Pulmonary artery endothelial cell (primary cell): ENCODE data around the gene TAS2R9. TPM values are rescaled to one million over a fixed set of nuclear protein-coding genes. Genes with fewer than 3 reads are reported as not detected.
"Not testable (repeated sequence)": the region's sequence is repeated elsewhere in the genome, so short reads cannot be mapped to it uniquely, and the experiment has no call there.

ENCODE experiments used
- DNase-seq: peaks from one replicate; pipeline ENCODE4 v3.0.0-alpha.2; 2011; ENCODE audit warnings: low read depth, low spot score
- total RNA-seq: library from RNA; depleted of rRNA; stranded (reverse); fragments of >200 nt; gene quantifications from 2 replicates; pipeline ENCODE4 v1.2.3, GENCODE V29; 2014

TAS2R9 gene, protein sequence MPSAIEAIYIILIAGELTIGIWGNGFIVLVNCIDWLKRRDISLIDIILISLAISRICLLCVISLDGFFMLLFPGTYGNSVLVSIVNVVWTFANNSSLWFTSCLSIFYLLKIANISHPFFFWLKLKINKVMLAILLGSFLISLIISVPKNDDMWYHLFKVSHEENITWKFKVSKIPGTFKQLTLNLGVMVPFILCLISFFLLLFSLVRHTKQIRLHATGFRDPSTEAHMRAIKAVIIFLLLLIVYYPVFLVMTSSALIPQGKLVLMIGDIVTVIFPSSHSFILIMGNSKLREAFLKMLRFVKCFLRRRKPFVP
- total RNA-seq = not detected in 2 replicates

DNA sequence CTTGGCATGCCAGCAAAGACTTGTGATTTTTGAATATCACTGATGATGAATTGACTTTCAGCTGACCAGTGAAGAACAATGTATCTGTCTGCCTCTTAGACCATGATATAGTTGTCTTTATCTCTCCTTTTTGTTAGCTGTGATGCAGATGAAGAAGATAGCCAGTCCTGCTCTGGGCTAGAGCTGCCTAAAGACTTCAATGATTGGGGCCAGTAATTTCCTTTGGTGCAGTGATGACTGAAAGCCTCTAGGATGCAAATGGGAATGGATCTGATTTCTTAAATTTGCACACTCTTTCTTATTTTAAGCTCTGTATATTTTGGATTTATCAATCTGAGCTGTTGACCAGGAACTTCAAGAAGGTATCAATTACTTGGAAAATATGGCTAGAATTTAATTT, at the start of gene TAS2R9:
TSS of gene TAS2R9 (minus strand) at position 101 of the 400 bp plus-strand sequence. CDS start at position 8, 93 bp downstream.
- DNase-seq = no peak

DNA sequence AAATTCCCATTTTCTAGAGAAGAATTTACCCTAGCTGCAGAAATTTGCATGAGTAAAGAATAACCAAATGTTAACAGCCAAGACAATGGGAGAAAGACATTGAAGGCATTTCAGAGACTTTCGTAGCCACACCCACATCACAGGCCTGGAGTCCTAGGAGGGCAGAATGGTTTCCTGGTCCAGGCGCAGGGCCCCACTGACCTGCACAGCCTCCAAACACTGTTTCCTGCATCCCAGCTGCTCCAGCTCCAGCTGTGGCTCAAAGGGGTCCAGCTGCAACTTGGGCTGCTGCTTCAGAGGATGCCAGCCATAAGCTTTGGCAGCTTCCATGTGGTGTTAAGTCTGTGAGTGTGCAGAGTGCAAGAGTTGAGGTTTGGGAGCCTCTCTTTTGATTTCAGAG, 45.8 kb upstream of the TAS2R9 start:
- DNase-seq = no peak

DNA sequence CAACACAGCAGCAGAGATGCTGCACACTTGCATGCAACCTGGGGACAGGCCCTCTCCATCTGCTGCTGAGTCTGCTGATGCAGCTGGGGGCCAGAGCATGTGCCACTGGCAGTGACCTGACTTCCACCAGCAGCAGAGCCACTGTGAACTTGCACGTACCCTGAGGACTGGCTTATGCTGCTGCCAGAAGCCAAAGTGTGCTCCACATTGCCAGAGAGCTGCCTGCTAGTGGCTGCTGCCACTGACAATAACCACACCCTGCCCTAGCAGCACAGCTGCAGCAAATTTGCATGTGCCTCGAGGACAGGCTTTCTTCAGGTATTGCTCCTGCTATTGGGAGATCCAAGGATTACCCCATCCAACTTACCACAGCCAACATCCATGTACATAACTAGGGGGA, 43.8 kb upstream of the TAS2R9 start:
- no peak for DNase-seq

DNA sequence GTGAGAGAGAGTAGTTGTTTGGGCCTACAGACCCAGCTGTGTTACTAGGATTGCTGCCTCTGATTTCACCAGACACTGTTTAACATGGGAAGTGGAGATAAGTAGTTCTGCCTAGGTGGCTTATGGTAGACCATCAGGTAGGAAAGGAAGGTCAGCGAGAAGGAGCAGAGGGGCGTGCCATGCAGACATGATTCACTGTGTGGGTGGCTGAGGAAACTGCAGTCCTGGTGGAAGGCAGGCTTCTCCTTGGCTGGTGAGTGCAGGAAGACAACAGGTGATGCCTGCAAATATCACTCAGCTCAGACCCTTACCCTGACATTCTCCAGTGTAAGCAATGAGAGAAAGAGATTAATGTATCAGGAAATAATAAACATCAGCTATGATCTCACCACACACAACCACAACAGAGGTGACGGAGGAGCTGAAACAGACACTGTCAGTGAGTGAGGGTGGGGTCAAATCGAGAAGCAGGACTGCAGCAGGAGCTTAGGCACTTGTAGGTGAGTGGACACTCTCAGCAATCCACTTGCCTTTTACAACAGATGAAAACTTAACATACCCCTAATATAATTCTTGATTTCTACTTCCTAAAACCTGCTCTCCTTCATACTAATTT, 41.4 kb upstream of the TAS2R9 start:
- no peak for DNase-seq

DNA sequence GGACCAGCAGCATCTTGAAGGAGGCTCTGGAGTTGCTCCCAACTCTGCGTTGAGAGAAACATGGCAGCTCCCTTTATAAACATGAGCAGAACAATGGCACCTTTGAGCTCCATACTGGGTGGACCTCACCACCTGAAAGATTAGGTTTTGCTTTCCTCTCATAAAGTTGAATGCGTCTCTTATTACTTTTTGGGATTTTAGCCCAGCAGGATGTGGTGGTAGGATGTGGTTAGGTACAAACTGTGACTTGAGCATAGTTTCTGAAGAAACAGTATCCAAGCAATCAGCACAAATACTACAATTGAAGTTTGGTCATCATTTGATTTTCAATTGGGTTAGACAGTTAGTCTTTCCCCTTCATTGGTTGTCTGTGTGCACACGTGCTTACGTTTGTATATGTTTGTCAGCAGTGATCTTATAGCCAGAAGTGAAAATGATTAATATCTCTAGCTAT, 39.5 kb upstream of the TAS2R9 start, which contains the start of gene PRR4:
TSS of gene PRR4 (minus strand) at position 51 of the 454 bp plus-strand sequence. CDS start at position 13, 38 bp downstream.
- no peak for DNase-seq

DNA sequence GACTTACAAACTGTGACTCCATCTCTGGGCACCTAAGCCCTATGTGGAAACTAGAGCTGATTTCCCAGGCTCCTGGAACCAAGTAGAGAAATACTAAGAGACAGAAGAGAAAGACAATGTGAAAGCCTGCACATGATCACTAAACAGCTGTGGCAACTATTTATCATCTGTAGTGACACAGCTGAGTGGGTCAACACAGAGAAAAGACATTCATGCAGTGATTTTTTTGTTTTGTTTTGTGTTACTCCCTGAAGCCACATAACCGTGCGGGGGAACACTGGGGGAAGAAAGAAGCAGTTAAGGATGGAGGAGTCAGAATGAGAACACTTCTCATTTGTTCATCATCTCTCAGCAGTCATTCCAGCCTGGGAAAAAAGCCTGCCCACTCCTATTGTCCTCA, 37.8 kb upstream of the TAS2R9 start:
- DNase-seq = no peak

DNA sequence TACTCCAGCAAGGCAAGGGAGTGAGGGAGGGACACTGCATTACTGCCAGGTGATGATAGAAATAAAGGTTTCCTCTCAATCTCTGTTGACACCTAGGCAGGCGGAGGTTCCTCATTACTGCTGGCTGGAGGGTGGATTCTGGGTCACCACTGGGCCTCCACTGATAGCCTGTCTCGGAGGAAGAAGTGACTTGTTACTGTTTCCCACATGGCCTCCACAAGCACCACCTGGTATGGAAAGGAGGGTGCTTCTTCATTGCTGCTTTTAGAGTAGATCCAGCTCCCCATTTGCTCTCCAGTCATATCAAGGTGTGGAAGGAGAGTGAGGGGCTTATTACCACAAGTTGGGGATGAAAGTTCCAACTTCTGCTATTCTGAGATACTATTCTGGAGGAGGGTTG, 32.9 kb upstream of the TAS2R9 start:
- DNase-seq = no peak

DNA sequence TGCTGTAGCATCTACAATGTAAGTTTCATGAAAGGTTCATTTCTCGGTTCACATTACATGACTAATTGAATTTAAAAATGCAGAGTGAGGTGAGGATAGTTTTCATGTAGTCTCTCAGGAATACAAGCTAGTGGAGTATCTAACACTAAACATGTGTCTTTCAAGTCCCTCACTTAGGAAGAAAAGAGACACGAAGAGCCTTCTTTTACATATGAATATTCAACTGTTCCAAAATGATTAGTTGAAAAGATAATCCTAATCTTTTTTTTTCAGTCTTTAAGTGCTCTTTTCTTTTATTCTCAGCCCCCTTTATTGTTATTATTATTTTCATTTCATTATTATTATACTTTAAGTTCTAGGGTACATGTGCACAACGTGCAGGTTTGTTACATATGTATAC, 28.5 kb upstream of the TAS2R9 start:
- DNase-seq = no peak

DNA sequence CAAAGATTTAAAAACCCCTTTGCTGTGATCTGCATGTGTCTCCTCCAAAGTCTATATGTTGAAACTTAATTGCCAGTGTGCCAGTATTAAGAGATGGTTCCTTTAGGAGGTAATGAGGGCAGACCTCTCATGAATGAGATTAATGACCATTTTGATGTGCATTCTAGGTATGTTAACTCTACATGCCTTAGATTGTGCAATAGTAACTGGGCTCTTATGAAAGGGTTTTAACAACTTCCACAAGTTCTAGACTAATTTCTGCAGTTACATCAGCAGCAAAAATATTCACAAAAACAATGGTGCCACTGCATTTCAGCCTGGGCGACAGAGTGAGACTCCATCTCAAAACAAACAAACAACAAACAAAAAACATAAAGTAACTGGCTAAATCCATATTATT, 20.0 kb upstream of the TAS2R9 start:
- no peak for DNase-seq

DNA sequence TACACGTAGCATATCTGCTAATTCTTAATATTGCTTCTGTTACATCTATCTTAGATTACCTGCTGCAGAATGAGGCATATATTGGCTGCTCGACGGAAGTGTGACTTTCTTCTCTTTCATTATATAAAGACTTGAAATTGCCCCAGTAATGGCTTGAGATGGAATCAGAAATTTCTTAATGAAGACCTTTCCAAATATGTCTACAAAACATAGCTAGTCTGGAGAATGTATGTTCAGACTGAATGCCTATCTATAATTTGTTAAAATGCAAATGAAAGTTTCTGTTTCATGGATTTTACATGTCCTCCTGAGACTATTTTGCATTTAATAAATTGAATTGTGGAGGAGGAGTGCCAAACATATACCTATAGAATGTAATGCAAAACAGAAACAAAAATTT, 16.3 kb upstream of the TAS2R9 start, which contains the start of gene TAS2R10:
TSS of gene TAS2R10 (minus strand) at position 101 of the 400 bp plus-strand sequence. CDS start at position 12, 89 bp downstream.
- DNase-seq = no peak

DNA sequence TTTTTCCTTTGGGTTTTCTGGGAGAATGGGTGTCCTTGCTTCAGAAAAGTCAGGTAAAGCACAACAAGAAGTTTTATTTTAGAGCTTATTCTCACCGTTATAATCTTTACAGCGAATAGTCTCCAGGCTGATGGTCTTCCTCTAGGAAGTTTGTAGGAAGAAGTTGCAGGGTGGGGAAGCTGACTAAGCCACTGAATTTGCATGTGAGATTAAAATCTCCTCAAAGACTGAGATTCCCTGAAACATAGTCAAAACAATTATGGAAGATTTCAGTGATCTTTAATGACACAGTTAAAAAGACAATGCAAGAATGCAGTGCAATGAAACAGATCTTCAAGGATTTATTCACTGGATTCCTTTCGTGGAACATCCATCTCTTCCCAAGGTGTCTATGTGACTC, 15.0 kb upstream of the TAS2R9 start:
- DNase-seq = no peak

DNA sequence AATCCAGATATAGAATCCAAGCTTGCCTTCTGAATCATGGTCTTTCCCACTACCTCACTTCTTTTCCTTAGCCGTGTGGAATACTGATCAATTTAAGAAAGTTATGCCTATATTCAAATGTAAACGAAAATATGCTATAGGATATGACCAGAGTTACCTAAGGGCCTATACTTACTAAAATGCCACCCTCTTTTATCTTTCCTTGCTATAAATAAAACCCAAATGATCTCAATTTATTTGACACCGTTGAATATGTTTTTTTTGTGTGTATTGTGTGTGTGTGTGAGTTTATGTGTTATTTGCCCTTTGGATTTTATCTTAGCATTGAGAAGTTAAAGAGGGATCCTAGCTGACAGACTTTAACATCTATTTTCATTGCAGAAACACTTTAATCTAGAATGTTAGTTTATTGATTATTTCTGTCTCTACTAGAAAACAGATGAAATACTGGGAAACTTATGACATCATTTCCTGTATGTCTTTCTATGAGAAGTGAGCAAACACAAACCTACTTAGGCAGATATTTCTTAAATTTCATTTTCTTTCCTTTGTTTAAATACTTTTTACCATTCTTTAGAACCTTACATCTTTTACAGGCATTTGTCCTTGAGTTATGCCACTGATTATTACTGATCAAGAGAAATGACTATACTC, 2.0 kb upstream of the TAS2R9 start:
- DNase-seq = no peak

DNA sequence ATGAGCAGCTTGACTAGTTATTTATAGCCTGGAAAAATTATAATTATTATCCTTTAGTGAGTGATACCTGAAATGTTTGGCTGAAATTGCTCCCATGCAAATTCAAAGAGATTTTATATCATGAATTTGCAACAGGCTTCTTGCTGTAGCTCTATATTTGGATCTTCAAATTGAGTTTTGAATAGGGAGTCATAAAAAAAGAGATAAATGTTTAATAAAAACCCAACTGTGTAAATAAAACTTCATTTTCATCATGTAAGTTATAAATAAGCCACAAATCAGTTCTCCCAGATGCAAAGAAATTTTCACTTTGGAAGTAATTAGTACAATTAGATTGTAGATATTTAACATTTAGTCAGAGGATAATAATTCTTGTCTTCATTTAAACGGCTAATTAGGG, 2.8 kb downstream of the TAS2R9 start, which contains the start of gene TAS2R8:
TSS of gene TAS2R8 (minus strand) at position 101 of the 400 bp plus-strand sequence. CDS start 306 bp downstream, outside the sequence.
- no peak for DNase-seq

DNA sequence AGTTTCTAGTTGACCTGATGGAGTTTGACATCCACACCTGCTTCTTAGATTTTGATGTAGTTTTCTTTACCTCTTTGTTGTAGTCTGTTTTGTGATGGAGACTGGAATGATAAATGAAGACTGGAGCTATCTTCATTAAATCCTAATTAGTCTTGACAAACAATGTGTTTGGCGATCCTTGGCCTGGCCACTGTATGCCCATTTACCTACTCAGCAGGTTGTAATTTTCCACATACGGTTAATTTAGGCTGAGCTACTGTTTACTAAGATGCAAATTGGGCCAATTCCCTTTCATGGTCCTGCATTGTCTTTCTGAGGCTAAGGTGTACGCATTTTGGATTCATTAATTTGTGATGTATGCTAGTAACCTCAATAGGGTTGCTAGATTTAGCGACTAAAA, 7.4 kb downstream of the TAS2R9 start, which contains the start of gene TAS2R7:
TSS of gene TAS2R7 (minus strand) at position 41 of the 400 bp plus-strand sequence. CDS start 57 bp downstream, outside the sequence.
- DNase-seq = no peak

DNA sequence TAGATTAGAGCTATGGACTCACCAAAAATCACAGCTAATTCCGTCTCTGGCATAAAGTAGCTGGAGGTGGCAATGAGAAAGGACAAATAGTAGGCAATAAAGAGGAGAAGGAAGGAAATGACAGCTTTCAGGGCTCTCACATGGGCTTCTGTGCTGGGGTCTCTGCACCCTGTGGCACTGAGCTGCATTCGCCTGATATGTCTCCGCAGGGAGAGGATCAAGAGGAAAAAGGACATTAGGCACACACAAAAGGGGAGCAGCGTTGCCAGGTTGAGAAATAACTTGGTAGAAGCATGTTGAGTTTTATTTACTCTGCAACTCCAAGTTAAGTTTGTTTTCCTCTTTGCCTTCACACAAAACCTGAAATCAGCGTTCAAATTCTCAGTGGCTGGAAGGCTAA, 8.2 kb downstream of the TAS2R9 start:
- no peak for DNase-seq

DNA sequence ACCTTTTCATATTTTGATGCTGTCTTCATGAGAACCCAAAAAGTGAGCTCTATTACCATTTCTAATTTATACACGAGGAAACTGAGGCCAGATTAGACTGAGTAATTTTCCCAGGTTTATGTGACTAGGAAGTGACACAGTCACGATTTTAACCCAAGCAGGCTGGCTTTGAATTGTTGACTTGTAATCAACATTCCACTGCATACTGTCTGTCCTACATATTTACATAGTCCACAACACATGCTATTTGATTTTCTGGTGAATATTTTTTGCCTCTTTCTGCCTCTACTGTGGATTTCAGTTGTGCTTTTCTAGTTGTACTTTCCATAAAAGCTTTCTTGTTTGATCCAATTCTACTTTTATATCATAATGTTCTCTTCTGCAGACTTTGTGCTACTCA, 15.7 kb downstream of the TAS2R9 start:
- DNase-seq = no peak

DNA sequence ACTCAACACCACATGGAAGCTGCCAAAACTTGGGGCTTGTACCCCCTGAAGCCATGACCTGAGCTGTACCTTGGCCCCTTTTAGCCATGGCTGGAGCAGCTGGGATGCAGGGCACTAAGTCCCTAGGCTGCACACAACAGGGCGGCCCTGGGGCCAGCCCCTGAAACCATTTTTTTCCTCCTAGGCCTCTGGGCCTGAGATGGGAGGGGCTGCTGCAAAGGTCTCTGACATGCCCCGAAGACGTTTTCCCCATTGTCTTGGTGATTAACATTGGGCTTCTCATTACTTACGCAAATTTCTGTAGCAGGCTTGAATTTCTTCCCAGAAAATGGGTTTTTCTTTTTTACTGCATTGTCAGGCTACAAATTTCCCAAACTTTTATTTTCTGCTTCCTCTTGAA, 18.2 kb downstream of the TAS2R9 start:
- not testable (repeated sequence) for DNase-seq

DNA sequence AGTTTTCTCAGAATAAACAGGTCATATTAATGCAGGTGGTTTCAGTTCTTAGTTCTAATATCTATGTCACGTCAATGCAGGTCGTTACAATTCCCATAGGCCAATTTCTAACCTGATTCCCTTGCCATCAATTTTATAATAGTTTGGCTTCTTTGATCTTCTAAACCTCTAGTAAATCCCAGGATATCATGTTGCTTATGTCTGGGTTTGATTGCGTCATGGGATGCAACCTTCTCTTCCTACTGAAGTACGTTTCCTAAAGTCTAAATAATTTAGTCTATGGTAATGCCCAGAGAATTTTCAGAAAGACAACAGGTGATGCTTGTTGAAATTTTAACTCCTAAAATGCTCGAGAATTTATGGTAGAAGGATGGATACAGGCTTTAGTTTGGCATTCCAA, 26.7 kb downstream of the TAS2R9 start:
- DNase-seq = no peak

DNA sequence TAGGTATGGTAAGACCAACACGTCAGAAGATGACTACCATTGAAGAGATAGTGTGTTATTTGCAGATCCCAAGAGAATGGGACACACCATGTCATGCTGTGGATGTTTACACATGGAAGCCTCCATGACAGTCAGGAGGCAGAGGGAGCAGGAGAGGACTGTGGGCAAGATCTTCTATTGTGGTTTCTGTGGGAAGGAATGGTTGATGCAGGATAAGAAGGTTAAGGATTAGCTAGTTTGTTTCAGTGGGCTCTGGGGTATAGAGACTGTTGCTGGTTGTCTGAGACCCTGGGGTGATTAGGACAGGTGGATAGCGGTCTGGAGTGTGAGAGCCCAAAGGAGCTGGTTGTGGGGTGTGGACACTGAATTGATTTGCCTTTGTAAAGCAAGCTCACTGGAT, 30.9 kb downstream of the TAS2R9 start:
- no peak for DNase-seq

DNA sequence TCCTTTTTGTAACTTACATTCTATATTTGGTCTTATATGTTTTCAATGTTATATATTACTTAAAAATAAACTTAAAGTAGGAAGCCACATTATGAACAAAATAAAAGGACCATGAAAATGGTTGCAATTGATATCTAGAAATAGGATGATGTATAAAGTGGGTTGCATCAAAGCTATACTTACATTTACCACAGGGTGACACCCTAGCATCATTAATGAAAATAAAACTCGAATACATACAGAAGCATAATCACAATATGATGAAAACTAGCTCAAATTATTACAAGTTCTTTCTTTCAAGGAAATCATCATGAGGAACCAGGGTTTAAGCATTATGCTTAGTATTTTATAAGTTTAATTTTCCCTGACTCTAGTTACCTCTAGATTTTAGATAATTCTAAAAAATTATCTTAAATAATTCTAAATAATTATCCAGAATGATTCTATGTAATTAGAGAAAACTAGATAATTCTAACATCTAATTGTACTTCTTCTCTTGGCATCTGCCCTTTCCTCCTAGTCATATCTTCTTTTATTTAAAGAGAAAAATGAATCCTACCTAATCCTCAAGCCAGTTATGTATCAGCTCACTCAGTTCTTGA, 38.7 kb downstream of the TAS2R9 start:
- DNase-seq = peak; percentile 10

DNA sequence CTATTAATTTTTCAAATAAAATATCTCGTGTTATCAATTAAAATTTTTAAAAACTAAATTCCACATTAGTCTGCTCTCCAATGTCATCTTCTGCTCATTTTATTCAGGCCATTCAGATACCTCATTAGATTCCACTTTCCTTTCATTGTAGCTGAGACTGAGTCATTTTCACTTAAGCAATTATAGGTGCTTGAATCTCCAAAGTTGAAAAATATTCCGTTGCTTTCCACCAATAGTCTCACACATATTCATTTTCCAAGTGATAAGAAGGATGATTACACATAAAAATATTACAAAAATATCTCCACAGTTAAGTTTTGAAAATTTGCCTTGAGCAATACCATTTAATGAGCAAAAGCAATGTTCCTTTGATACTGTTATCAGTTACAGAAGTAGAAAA, 50.3 kb downstream of the TAS2R9 start:
- no peak for DNase-seq
